ENCODE results near the gene OR10H2. TPM values are rescaled to one million over a fixed set of nuclear protein-coding genes. Genes with fewer than 3 reads are reported as not detected.
"Not testable (repeated sequence)": the region's sequence is repeated elsewhere in the genome, so short reads cannot be mapped to it uniquely, and the experiment has no call there.

Gene OR10H2, protein sequence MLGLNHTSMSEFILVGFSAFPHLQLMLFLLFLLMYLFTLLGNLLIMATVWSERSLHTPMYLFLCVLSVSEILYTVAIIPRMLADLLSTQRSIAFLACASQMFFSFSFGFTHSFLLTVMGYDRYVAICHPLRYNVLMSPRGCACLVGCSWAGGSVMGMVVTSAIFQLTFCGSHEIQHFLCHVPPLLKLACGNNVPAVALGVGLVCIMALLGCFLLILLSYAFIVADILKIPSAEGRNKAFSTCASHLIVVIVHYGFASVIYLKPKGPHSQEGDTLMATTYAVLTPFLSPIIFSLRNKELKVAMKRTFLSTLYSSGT
- not detected in 2 replicates for total RNA-seq (2014; rRNA removed; shearing (Covaris generic))
- not detected in 2 replicates for polyA plus RNA-seq (2016; fragmentation: Nextera tagmentation; extraction: Ambion mirVana)

DNA sequence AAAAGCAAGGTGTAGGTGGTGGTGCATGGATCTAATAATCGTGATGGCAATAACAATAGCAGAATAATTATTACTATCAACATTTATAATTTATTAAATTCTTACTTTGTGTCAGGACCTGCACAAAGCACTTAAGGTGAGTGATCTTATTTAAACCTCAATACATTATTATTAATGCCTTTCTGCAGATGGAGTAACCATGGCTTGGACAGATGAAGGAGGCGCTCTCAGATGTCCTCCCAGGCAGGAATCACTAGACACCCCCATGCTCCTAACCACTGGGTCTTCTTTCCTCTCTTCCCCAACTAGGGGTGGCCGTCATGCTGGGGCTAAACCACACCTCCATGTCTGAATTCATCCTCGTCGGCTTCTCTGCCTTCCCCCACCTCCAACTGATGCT, at the start of gene OR10H2:
OR10H2 (plus strand) TSS at position 301 of the 400 bp plus-strand sequence; CDS start at position 321, 20 bp downstream.
- H3K4me1 ChIP-seq (ENCODE audit: insufficient read depth) = no peaks in the 10 kb centered on the region
- no peaks in the 10 kb centered on the region for H3K79me2 ChIP-seq (ENCODE audit: insufficient read depth)
- WGBS, 2 experiments (ENCODE audit: low coverage in 1 of 2, low lambda C conversion rate in 2 of 2, missing lambda C conversion rate in 2 of 2) = 25 to 40% methylated on average over 5 of the region's 5 CpGs
- H3K9me2 ChIP-seq (ENCODE audit: insufficient read depth) = no peaks in the 10 kb centered on the region
- H3K4me3 ChIP-seq = no peak within 1 kb of the TSS
- no peak within 1 kb of the TSS for H3K4me2 ChIP-seq (ENCODE audit: unreplicated experiment)
- TF ChIP-seq EZH2phosphoT487 (IDR thresholded peaks at IDR 0.05; ENCODE audit: insufficient read depth, low read depth) = no peak
- no peak for TF ChIP-seq EZH2 (IDR thresholded peaks at IDR 0.05; ENCODE audit: insufficient read depth, poor library complexity, severe bottlenecking)
- no peak within 1 kb of the TSS for H3K9ac ChIP-seq
- H2AFZ ChIP-seq = no peak within 1 kb of the TSS
- in situ Hi-C loops (cut with MboI) = no loop called here
- H3K27ac ChIP-seq = no peak within 1 kb of the TSS
- H3K9me3 ChIP-seq (ENCODE audit: low read depth) = no peaks in the 10 kb centered on the region
- no peaks in the 10 kb centered on the region for H3K27me3 ChIP-seq (replicated peaks; ENCODE audit: insufficient read depth)
- no peaks in the 10 kb centered on the region for H4K20me1 ChIP-seq (ENCODE audit: insufficient read depth)
- no peaks in the 10 kb centered on the region for H3F3A ChIP-seq (ENCODE audit: insufficient read depth)
- DNase-seq = no peak
- H3K36me3 ChIP-seq (ENCODE audit: low read depth) = no peaks in the 10 kb centered on the region

DNA sequence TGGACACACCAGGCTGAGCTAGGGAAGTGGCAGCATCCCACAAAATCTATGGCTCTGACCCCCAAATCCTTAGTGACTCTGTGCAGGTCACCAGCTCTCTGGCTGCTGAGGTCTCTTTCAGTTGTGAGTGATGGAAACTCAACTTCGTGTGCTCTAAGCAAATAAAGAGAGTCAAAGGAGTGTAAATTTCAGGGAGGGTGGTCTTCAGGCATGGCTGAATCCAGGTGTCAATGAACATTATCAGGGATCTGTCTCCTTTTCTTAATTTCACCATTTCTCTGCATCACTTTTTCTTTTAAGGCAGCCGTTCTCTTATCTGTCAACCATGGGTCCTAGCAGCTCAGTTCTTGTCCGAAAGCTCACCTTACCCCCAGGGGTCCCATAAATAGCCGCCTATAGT, 48.7 kb upstream of the OR10H2 start:
- no peaks in the 10 kb centered on the region for H3K9me3 ChIP-seq (ENCODE audit: low read depth)
- no peak for DNase-seq
- no peaks in the 10 kb centered on the region for H3K36me3 ChIP-seq (ENCODE audit: low read depth)
- H3K4me1 ChIP-seq (ENCODE audit: insufficient read depth) = no peaks in the 10 kb centered on the region
- H4K20me1 ChIP-seq (ENCODE audit: insufficient read depth) = no peaks in the 10 kb centered on the region
- no peaks in the 10 kb centered on the region for H3K79me2 ChIP-seq (ENCODE audit: insufficient read depth)
- no peaks in the 10 kb centered on the region for H3K27me3 ChIP-seq (replicated peaks; ENCODE audit: insufficient read depth)
- no peak overlapping the region for H3K4me3 ChIP-seq
- no peaks in the 10 kb centered on the region for H3F3A ChIP-seq (ENCODE audit: insufficient read depth)
- H2AFZ ChIP-seq = no peak overlapping the region
- in situ Hi-C loops (cut with MboI) = no loop called here
- no peaks in the 10 kb centered on the region for H3K9me2 ChIP-seq (ENCODE audit: insufficient read depth)
- H3K27ac ChIP-seq = no peak overlapping the region
- 4 to 6% methylated on average over 4 of the region's 4 CpGs for WGBS, 2 experiments (ENCODE audit: low coverage in 1 of 2, low lambda C conversion rate in 2 of 2, missing lambda C conversion rate in 2 of 2)
- TF ChIP-seq EZH2 (IDR thresholded peaks at IDR 0.05; ENCODE audit: insufficient read depth, poor library complexity, severe bottlenecking) = no peak
- TF ChIP-seq EZH2phosphoT487 (IDR thresholded peaks at IDR 0.05; ENCODE audit: insufficient read depth, low read depth) = no peak
- no peak overlapping the region for H3K4me2 ChIP-seq (ENCODE audit: unreplicated experiment)
- H3K9ac ChIP-seq = no peak overlapping the region

DNA sequence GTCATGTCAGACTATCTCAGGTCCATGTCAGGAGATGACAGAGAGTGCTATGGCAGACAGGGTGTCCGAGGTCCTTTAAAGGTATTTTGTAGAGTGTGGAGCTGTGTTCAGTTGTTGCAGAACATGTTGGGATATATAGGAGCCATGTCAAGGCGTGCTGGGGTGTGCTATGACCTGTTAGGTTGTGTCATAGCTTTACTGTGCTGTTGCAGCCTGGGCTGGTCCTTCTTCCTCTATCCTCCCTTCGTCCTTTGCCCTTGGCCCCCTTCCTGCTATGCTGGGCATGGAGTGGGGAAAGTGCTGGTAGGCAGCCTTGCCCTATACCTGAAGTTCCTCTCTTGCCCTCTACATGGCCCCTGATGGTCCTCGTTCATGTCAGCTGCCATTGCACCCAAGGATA, 48.0 kb upstream of the OR10H2 start:
- H3K9me2 ChIP-seq (ENCODE audit: insufficient read depth); DNase-seq; H2AFZ ChIP-seq; H3F3A ChIP-seq (ENCODE audit: insufficient read depth); H4K20me1 ChIP-seq (ENCODE audit: insufficient read depth); H3K4me2 ChIP-seq (ENCODE audit: unreplicated experiment); H3K27me3 ChIP-seq (replicated peaks; ENCODE audit: insufficient read depth); H3K4me3 ChIP-seq; H3K9me3 ChIP-seq (ENCODE audit: low read depth); H3K79me2 ChIP-seq (ENCODE audit: insufficient read depth); in situ Hi-C loops (cut with MboI); H3K4me1 ChIP-seq (ENCODE audit: insufficient read depth); H3K27ac ChIP-seq; H3K36me3 ChIP-seq (ENCODE audit: low read depth); H3K9ac ChIP-seq: not testable (repeated sequence)
- 12 to 17% methylated on average over 4 of the region's 4 CpGs for WGBS, 2 experiments (ENCODE audit: low coverage in 1 of 2, low lambda C conversion rate in 2 of 2, missing lambda C conversion rate in 2 of 2)

DNA sequence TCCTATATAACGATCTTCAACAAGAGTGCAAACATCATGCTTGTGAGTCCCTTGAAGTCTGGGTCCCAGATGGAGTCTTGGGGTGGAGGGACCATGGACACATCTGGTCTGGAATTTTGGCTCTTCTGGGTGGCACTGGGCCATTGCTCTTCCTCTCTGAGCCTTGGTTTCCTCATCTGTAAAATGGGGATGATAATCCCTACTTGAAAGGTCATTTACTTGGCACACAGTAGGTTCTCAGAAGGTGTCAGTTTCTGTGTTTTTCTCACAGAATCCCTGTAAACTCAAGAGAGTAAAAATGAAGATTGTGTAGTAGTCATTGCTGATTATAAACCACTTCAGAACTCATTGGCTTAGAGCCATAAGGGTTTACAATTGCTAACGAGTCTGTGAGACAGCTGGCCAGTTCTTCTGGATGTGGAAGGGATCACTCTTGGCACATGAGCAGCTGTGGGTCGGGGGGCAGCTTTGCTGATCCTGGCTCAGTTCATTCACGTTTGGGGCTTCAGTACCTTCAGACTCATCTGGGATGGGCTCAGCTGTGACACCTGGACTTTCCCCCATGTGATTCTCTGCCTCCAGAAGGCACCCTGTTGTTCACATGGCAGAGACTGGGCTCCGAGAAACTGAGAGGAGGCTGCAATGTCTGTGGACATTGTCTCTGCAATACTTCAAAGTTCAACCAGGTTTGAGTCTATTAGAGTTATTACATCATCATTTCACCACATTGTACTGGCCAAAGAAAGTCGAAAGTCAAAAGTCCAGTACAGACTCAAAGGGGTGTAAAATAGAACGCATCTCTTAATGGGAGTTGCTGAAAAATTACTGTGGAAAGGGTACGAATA, 47.1 kb upstream of the OR10H2 start:
- no peaks in the 10 kb centered on the region for H4K20me1 ChIP-seq (ENCODE audit: insufficient read depth)
- no peak overlapping the region for H3K9ac ChIP-seq
- no peak overlapping the region for H3K4me3 ChIP-seq
- no peaks in the 10 kb centered on the region for H3K9me3 ChIP-seq (ENCODE audit: low read depth)
- no peak overlapping the region for H3K4me2 ChIP-seq (ENCODE audit: unreplicated experiment)
- TF ChIP-seq EZH2 (IDR thresholded peaks at IDR 0.05; ENCODE audit: insufficient read depth, poor library complexity, severe bottlenecking) = no peak
- TF ChIP-seq EZH2phosphoT487 (IDR thresholded peaks at IDR 0.05; ENCODE audit: insufficient read depth, low read depth) = no peak
- WGBS, 2 experiments (ENCODE audit: low coverage in 1 of 2, low lambda C conversion rate in 2 of 2, missing lambda C conversion rate in 2 of 2) = 14% methylated on average over 8 of the region's 8 CpGs
- H3K27me3 ChIP-seq (replicated peaks; ENCODE audit: insufficient read depth) = no peaks in the 10 kb centered on the region
- H3F3A ChIP-seq (ENCODE audit: insufficient read depth) = no peaks in the 10 kb centered on the region
- H3K4me1 ChIP-seq (ENCODE audit: insufficient read depth) = no peaks in the 10 kb centered on the region
- DNase-seq = no peak
- no peak overlapping the region for H2AFZ ChIP-seq
- in situ Hi-C loops (cut with MboI) = no loop called here
- no peaks in the 10 kb centered on the region for H3K9me2 ChIP-seq (ENCODE audit: insufficient read depth)
- H3K27ac ChIP-seq = no peak overlapping the region
- no peaks in the 10 kb centered on the region for H3K79me2 ChIP-seq (ENCODE audit: insufficient read depth)
- no peaks in the 10 kb centered on the region for H3K36me3 ChIP-seq (ENCODE audit: low read depth)
